Neural progenitor cell (in vitro differentiated cells): ENCODE data around the gene GUCY1B1. TPM values are rescaled to one million over a fixed set of nuclear protein-coding genes. Genes with fewer than 3 reads are reported as not detected.

Experiments used
- DNase-seq: peaks from one replicate; pipeline ENCODE4 v3.0.0-alpha.2; 2016; ENCODE audit warnings: low spot score
- H2AFZ ChIP-seq: fragments of 200-600 bp; sonication (generic); replicated peaks from 2 replicates; pipeline ENCODE4 v1.6.1; 2016; ENCODE audit warnings: antibody characterized with exemption
- H3F3A ChIP-seq: fragments of 200-600 bp; sonication (generic); 2 replicates; pipeline ENCODE4 v1.6.1; 2016; ENCODE audit warnings: antibody characterized with exemption, low read depth
- H3K27ac ChIP-seq: fragments of 200-600 bp; sonication (generic); 2 replicates; pipeline ENCODE4 v1.5.1; 2016; ENCODE audit warnings: mild to moderate bottlenecking
- H3K27me3 ChIP-seq: fragments of 200-600 bp; sonication (generic); 2 replicates; pipeline ENCODE4 v1.6.1; 2016; ENCODE audit warnings: mild to moderate bottlenecking, moderate library complexity
- H3K36me3 ChIP-seq: fragments of 200-600 bp; sonication (generic); 2 replicates; pipeline ENCODE4 v1.5.1; 2016
- H3K4me1 ChIP-seq: fragments of 200-600 bp; sonication (generic); 2 replicates; pipeline ENCODE4 v1.6.1; 2016; ENCODE audit warnings: mixed run types
- H3K4me2 ChIP-seq: fragments of 200-600 bp; sonication (generic); 2 replicates; pipeline ENCODE4 v1.6.1; 2016
- H3K4me3 ChIP-seq: fragments of 200-600 bp; sonication (generic); 2 replicates; pipeline ENCODE4 v1.5.1; 2016
- H3K79me2 ChIP-seq: fragments of 200-600 bp; sonication (generic); 2 replicates; pipeline ENCODE4 v1.6.1; 2016; ENCODE audit warnings: low read depth
- H3K9ac ChIP-seq: fragments of 200-600 bp; sonication (generic); 2 replicates; pipeline ENCODE4 v1.6.1; 2016
- H3K9me3 ChIP-seq: fragments of 200-600 bp; sonication (generic); 2 replicates; pipeline ENCODE4 v1.5.1; 2016; ENCODE audit warnings: low read depth
- H4K20me1 ChIP-seq: fragments of 200-600 bp; sonication (generic); 2 replicates; pipeline ENCODE4 v1.6.1; 2016; ENCODE audit warnings: low read depth
- H3K27ac Mint-ChIP-seq: 3 replicates; pipeline ENCODE4 v1.8.0; 2021; ENCODE audit warnings: mixed read lengths
- H3K27me3 Mint-ChIP-seq: 2 replicates; pipeline ENCODE4 v1.8.0; 2022; ENCODE audit warnings: low read depth, mild to moderate bottlenecking, inconsistent platforms, moderate library complexity, mixed read lengths; ENCODE audit not compliant: insufficient read depth
- H3K36me3 Mint-ChIP-seq: 3 replicates; pipeline ENCODE4 v1.8.0; 2021; ENCODE audit warnings: mixed read lengths
- H3K4me1 Mint-ChIP-seq: 3 replicates; pipeline ENCODE4 v1.8.0; 2021; ENCODE audit warnings: mixed read lengths
- H3K4me3 Mint-ChIP-seq: 3 replicates; pipeline ENCODE4 v1.8.0; 2021; ENCODE audit warnings: mild to moderate bottlenecking, moderate library complexity, mixed read lengths
- H3K9me3 Mint-ChIP-seq: 3 replicates; pipeline ENCODE4 v1.8.0; 2020; ENCODE audit warnings: mixed read lengths
- CTCF ChIP-seq: fragments of 200-600 bp; sonication (generic); IDR thresholded peaks from 2 replicates; pipeline ENCODE4 v1.5.1; 2017; ENCODE audit warnings: antibody characterized with exemption, mild to moderate bottlenecking
- EZH2 ChIP-seq: fragments of 200-600 bp; sonication (generic); IDR thresholded peaks from 2 replicates; pipeline ENCODE4 v1.6.1; 2017; ENCODE audit warnings: antibody characterized with exemption, mild to moderate bottlenecking, moderate library complexity
- EZH2phosphoT487 ChIP-seq: fragments of 200-600 bp; sonication (generic); IDR thresholded peaks from 2 replicates; pipeline ENCODE4 v1.6.1; 2017; ENCODE audit warnings: antibody characterized with exemption
- total RNA-seq: library from RNA; depleted of rRNA; stranded (reverse); fragments of >200 nt; gene quantifications from 2 replicates; pipeline ENCODE4 v1.2.3, GENCODE V29; 2015; ENCODE audit warnings: low replicate concordance

GUCY1B1 gene
- total RNA-seq, 1 donor from 2014 or later, result 10.9 TPM

GRCh38 chr4:155763551-155763950 is 4.7 kb downstream of the GUCY1B1 start:
- Histone ChIP-seq H3K9ac (no peak overlapping the region), H3K4me2 (no peak overlapping the region), H3K27me3 (peaks cover 23% of the 10 kb centered on the region), H3K4me1 (peaks cover 24% of the 10 kb centered on the region), H3K4me3 (no peak overlapping the region), H3K79me2 (no peaks in the 10 kb centered on the region), H3K36me3 (no peaks in the 10 kb centered on the region), H2AFZ (no peak overlapping the region), H4K20me1 (no peaks in the 10 kb centered on the region), H3K9me3 (no peaks in the 10 kb centered on the region), H3K27ac (no peak overlapping the region), H3F3A (peaks cover 6% of the 10 kb centered on the region)
- Mint-ChIP-seq H3K36me3 (peaks cover 6% of the 10 kb centered on the region), H3K4me3 (no peak overlapping the region), H3K4me1 (peaks cover 23% of the 10 kb centered on the region), H3K27ac (no peak overlapping the region), H3K27me3 (peaks cover 2% of the 10 kb centered on the region), H3K9me3 (no peaks in the 10 kb centered on the region)
- no peak for TF ChIP-seq EZH2phosphoT487
- no peak for TF ChIP-seq EZH2
- TF ChIP-seq CTCF, result no peak
- DNase-seq, result no peak

- H3K27ac Mint-ChIP-seq, result no peak overlapping the region
- peaks cover 6% of the 10 kb centered on the region for H3F3A ChIP-seq
- peaks cover 21% of the 10 kb centered on the region for H3K4me1 Mint-ChIP-seq
- peaks cover 12% of the 10 kb centered on the region for H3K27me3 ChIP-seq
- no peak for TF ChIP-seq CTCF
- TF ChIP-seq EZH2, result no peak
- no peak for TF ChIP-seq EZH2phosphoT487
- no peak overlapping the region for H3K4me2 ChIP-seq
- H3K4me3 Mint-ChIP-seq, result no peak overlapping the region
- no peak overlapping the region for H3K9ac ChIP-seq
- H4K20me1 ChIP-seq, result no peaks in the 10 kb centered on the region
- peaks cover 6% of the 10 kb centered on the region for H3K36me3 Mint-ChIP-seq
- H3K4me1 ChIP-seq, result peaks cover 19% of the 10 kb centered on the region
- H3K4me3 ChIP-seq, result no peak overlapping the region
- no peaks in the 10 kb centered on the region for H3K27me3 Mint-ChIP-seq
- H3K79me2 ChIP-seq, result no peaks in the 10 kb centered on the region
- no peak overlapping the region for H3K27ac ChIP-seq
- no peaks in the 10 kb centered on the region for H3K9me3 Mint-ChIP-seq
- H3K9me3 ChIP-seq, result no peaks in the 10 kb centered on the region
- DNase-seq, result no peak
- H3K36me3 ChIP-seq, result no peaks in the 10 kb centered on the region
- no peak overlapping the region for H2AFZ ChIP-seq
Measured at GRCh38 chr4:155765149-155765548, 6.3 kb downstream of the GUCY1B1 start.

GRCh38 chr4:155766622-155767021 is 7.8 kb downstream of the GUCY1B1 start:
- H3K36me3 ChIP-seq, result no peaks in the 10 kb centered on the region
- H3K9me3 ChIP-seq, result no peaks in the 10 kb centered on the region
- TF ChIP-seq CTCF (no peak), EZH2 (no peak)
- H3K4me3 Mint-ChIP-seq, result no peak overlapping the region
- peaks cover 6% of the 10 kb centered on the region for H3K36me3 Mint-ChIP-seq
- no peak overlapping the region for H3K4me3 ChIP-seq
- no peaks in the 10 kb centered on the region for H3K9me3 Mint-ChIP-seq
- no peak overlapping the region for H3K27ac Mint-ChIP-seq
- no peak for DNase-seq
- no peak overlapping the region for H2AFZ ChIP-seq
- H3K27ac ChIP-seq, result no peak overlapping the region
- H3K4me1 Mint-ChIP-seq, result peaks cover 14% of the 10 kb centered on the region
- peaks cover 5% of the 10 kb centered on the region for H3F3A ChIP-seq
- H4K20me1 ChIP-seq, result no peaks in the 10 kb centered on the region
- no peaks in the 10 kb centered on the region for H3K27me3 Mint-ChIP-seq
- H3K4me1 ChIP-seq, result peaks cover 9% of the 10 kb centered on the region
- H3K79me2 ChIP-seq, result no peaks in the 10 kb centered on the region
- H3K4me2 ChIP-seq, result no peak overlapping the region
- H3K9ac ChIP-seq, result no peak overlapping the region
- H3K27me3 ChIP-seq, result no peaks in the 10 kb centered on the region

GRCh38 chr4:155768370-155768769 is 9.5 kb downstream of the GUCY1B1 start:
- Histone ChIP-seq H3K4me3 (no peak overlapping the region), H3K9me3 (no peaks in the 10 kb centered on the region), H3K4me2 (no peak overlapping the region), H4K20me1 (no peaks in the 10 kb centered on the region), H3K79me2 (no peaks in the 10 kb centered on the region), H3F3A (no peaks in the 10 kb centered on the region), H2AFZ (no peak overlapping the region), H3K36me3 (no peaks in the 10 kb centered on the region), H3K9ac (no peak overlapping the region), H3K27ac (no peak overlapping the region), H3K4me1 (no peaks in the 10 kb centered on the region), H3K27me3 (no peaks in the 10 kb centered on the region)
- H3K9me3 Mint-ChIP-seq, result no peaks in the 10 kb centered on the region
- TF ChIP-seq EZH2phosphoT487 (no peak), CTCF (no peak), EZH2 (no peak)
- DNase-seq, result no peak
- no peak overlapping the region for H3K27ac Mint-ChIP-seq
- H3K36me3 Mint-ChIP-seq, result peaks cover 6% of the 10 kb centered on the region
- H3K4me3 Mint-ChIP-seq, result no peak overlapping the region
- no peaks in the 10 kb centered on the region for H3K27me3 Mint-ChIP-seq
- no peaks in the 10 kb centered on the region for H3K4me1 Mint-ChIP-seq
